ENCODE measurements around the gene CREB3L1. TPM values are rescaled to one million over a fixed set of nuclear protein-coding genes. Genes with fewer than 3 reads are reported as not detected.

CREB3L1 gene
- total RNA-seq, 4 donors from 2014 or later = 1.3 to 8.7 (median 3.7) TPM

GRCh38 chr11:46247659-46248058 is 29.8 kb upstream of the CREB3L1 start:
- H3K4me3 ChIP-seq = no peak overlapping the region
- H3K27me3 ChIP-seq = no peaks in the 10 kb centered on the region
- TF ChIP-seq EP300 (IDR thresholded peaks at IDR 0.05) (no peak), POLR2A (IDR thresholded peaks at IDR 0.05; ENCODE audit: low read depth) (no peak), CTCF (IDR thresholded peaks at IDR 0.05) (no peak), POLR2AphosphoS5 (IDR thresholded peaks at IDR 0.05) (no peak)
- peaks cover 5 to 14% (median 8%) of the 10 kb centered on the region in 4 donors for H3K4me1 ChIP-seq
- no peaks in the 10 kb centered on the region for H3K36me3 ChIP-seq
- no peak overlapping the region for H3K27ac ChIP-seq (replicated peaks in 1 of 4)
- intact Hi-C loops (cut with DNase I) = no loop called here
- 85% methylated on average over 4 of the region's 4 CpGs for WGBS
- H3K9me3 ChIP-seq = no peaks in the 10 kb centered on the region
- DNase-seq (ENCODE audit: extremely low spot score) = no peak

GRCh38 chr11:46248289-46249102 is 29.0 kb upstream of the CREB3L1 start:
- H3K4me1 ChIP-seq = peaks cover 0 to 8% (median 4%) of the 10 kb centered on the region in 4 donors
- H3K9me3 ChIP-seq = no peaks in the 10 kb centered on the region
- no peak overlapping the region for H3K27ac ChIP-seq (replicated peaks in 1 of 4)
- no peaks in the 10 kb centered on the region for H3K27me3 ChIP-seq
- H3K36me3 ChIP-seq = no peaks in the 10 kb centered on the region
- no peak overlapping the region for H3K4me3 ChIP-seq
- no peak for DNase-seq (ENCODE audit: extremely low spot score)
- intact Hi-C loops (cut with DNase I) = no loop called here
- 82% methylated on average over 19 of the region's 19 CpGs for WGBS
- TF ChIP-seq EP300 (IDR thresholded peaks at IDR 0.05) = no peak
- TF ChIP-seq POLR2AphosphoS5 (IDR thresholded peaks at IDR 0.05) = no peak
- no peak for TF ChIP-seq CTCF (IDR thresholded peaks at IDR 0.05)
- TF ChIP-seq POLR2A (IDR thresholded peaks at IDR 0.05; ENCODE audit: low read depth) = no peak

GRCh38 chr11:46249103-46249937 is 28.1 kb upstream of the CREB3L1 start:
- no peak for TF ChIP-seq POLR2AphosphoS5 (IDR thresholded peaks at IDR 0.05)
- no peak for TF ChIP-seq EP300 (IDR thresholded peaks at IDR 0.05)
- TF ChIP-seq POLR2A (IDR thresholded peaks at IDR 0.05; ENCODE audit: low read depth) = no peak
- TF ChIP-seq CTCF (IDR thresholded peaks at IDR 0.05) = no peak
- WGBS = 65% methylated on average over 8 of the region's 8 CpGs
- intact Hi-C loops (cut with DNase I) = no loop called here
- Histone ChIP-seq H3K4me1 (no peaks in the 10 kb centered on the region), H3K36me3 (no peaks in the 10 kb centered on the region), H3K9me3 (no peaks in the 10 kb centered on the region), H3K27ac (replicated peaks in 1 of 4) (no peak overlapping the region), H3K4me3 (no peak overlapping the region), H3K27me3 (no peaks in the 10 kb centered on the region)
- no peak for DNase-seq (ENCODE audit: extremely low spot score)

- H3K4me1 ChIP-seq = no peaks in the 10 kb centered on the region
- H3K36me3 ChIP-seq = no peaks in the 10 kb centered on the region
- no peak overlapping the region for H3K4me3 ChIP-seq
- TF ChIP-seq POLR2A (IDR thresholded peaks at IDR 0.05; ENCODE audit: low read depth) (no peak), EP300 (IDR thresholded peaks at IDR 0.05) (no peak), POLR2AphosphoS5 (IDR thresholded peaks at IDR 0.05) (no peak), CTCF (IDR thresholded peaks at IDR 0.05) (no peak)
- 92% methylated on average over 4 of the region's 4 CpGs for WGBS
- intact Hi-C loops (cut with DNase I) = no loop called here
- H3K27me3 ChIP-seq = no peaks in the 10 kb centered on the region
- no peak overlapping the region for H3K27ac ChIP-seq (replicated peaks in 1 of 4)
- no peaks in the 10 kb centered on the region for H3K9me3 ChIP-seq
- DNase-seq (ENCODE audit: extremely low spot score) = no peak
Measured at GRCh38 chr11:46249938-46250744, 27.3 kb upstream of the CREB3L1 start.

Measured in esophagus muscularis mucosa (tissue), 4 donors.